IMR-90 (cell line): Measurements from ENCODE around the gene RPS10. TPM values are rescaled to one million over a fixed set of nuclear protein-coding genes. Genes with fewer than 3 reads are reported as not detected.
"Not testable (repeated sequence)": the region's sequence is repeated elsewhere in the genome, so short reads cannot be mapped to it uniquely, and the experiment has no call there.

Experiments used
- ATAC-seq: fragments of 200-7000 bp; cut with Tn5 transposase; 2 replicates; pipeline ENCODE4 v1.9.1; 2020; ENCODE audit warnings: low read depth, mild to moderate bottlenecking, moderate library complexity
- BruUV-seq: library from RNA; stranded (reverse); fragments of 400-500 nt; replicated peaks from 2 replicates; lab custom pipeline; 2021; lab: Mats Ljungman, UMichigan
- CTCF ChIA-PET: fragments of 300-600 bp; formaldehyde crosslinking; extraction: SDS; loops from one replicate; lab custom pipeline; 2021; ENCODE audit warnings: antibody characterized with exemption; lab: Yijun Ruan, JAX
- POLR2A ChIA-PET: fragments of 300-600 bp; sonication (Branson Sonifier 250); formaldehyde crosslinking; loops from one replicate; lab custom pipeline; 2022; ENCODE audit warnings: antibody characterized with exemption; ENCODE audit not compliant: unreplicated experiment; lab: Charles Lee
- DNase-seq: peaks from one replicate; pipeline ENCODE4 v3.0.0; 2013
- H2AFZ ChIP-seq: replicated peaks from 2 replicates; pipeline ENCODE3; 2013; ENCODE audit warnings: low read length, mild to moderate bottlenecking; ENCODE audit not compliant: poor library complexity
- H2AK5ac ChIP-seq: 2 replicates; pipeline ENCODE4 v1.6.1; 2013; ENCODE audit warnings: low read depth, low read length, inconsistent platforms
- H2AK9ac ChIP-seq: replicated peaks from 2 replicates; pipeline ENCODE3; 2013; ENCODE audit warnings: mild to moderate bottlenecking, low read depth, low read length, moderate library complexity; ENCODE audit not compliant: poor library complexity
- H2BK120ac ChIP-seq: 2 replicates; pipeline ENCODE4 v1.6.1; 2013; ENCODE audit warnings: low read depth, low read length, inconsistent platforms
- H2BK15ac ChIP-seq: 3 replicates; pipeline ENCODE4 v1.6.1; 2013; ENCODE audit warnings: low read depth, low read length, inconsistent platforms
- H2BK20ac ChIP-seq: 2 replicates; pipeline ENCODE4 v1.6.1; 2013; ENCODE audit warnings: low read depth, mild to moderate bottlenecking, inconsistent platforms, low read length, moderate library complexity
- H2BK5ac ChIP-seq: 2 replicates; pipeline ENCODE4 v1.6.1; 2013; ENCODE audit warnings: mild to moderate bottlenecking, low read depth, low read length, inconsistent platforms; ENCODE audit not compliant: poor library complexity, severe bottlenecking
- H3K14ac ChIP-seq: replicated peaks from 2 replicates; pipeline ENCODE4 v1.6.1; 2013; ENCODE audit warnings: low read depth, low read length, inconsistent platforms
- H3K18ac ChIP-seq: 2 replicates; pipeline ENCODE4 v1.6.1; 2013; ENCODE audit warnings: low read depth, low read length, control low read depth
- H3K23ac ChIP-seq: 2 replicates; pipeline ENCODE4 v1.6.1; 2013; ENCODE audit warnings: low read depth, low read length, inconsistent platforms
- H3K27ac ChIP-seq: 2 replicates; pipeline ENCODE4 v1.5.1; 2013; ENCODE audit warnings: mild to moderate bottlenecking, control low read depth, low read length; ENCODE audit not compliant: insufficient read depth
- H3K27me3 ChIP-seq: 2 replicates; pipeline ENCODE4 v1.6.1; 2013; ENCODE audit warnings: low read length; ENCODE audit not compliant: control insufficient read depth, insufficient read depth
- H3K36me3 ChIP-seq: 2 replicates; pipeline ENCODE4 v1.6.1; 2013; ENCODE audit warnings: low read length, mixed read lengths; ENCODE audit not compliant: control insufficient read depth, insufficient read depth
- H3K4ac ChIP-seq: 2 replicates; pipeline ENCODE4 v1.6.1; 2013; ENCODE audit warnings: low read depth, low read length, inconsistent platforms
- H3K4me1 ChIP-seq: 2 replicates; pipeline ENCODE4 v1.6.1; 2013; ENCODE audit warnings: low read length, mixed read lengths; ENCODE audit not compliant: control insufficient read depth, insufficient read depth
- H3K4me2 ChIP-seq: 2 replicates; pipeline ENCODE4 v1.6.1; 2013; ENCODE audit warnings: low read depth, mild to moderate bottlenecking, control low read depth, low read length, moderate library complexity
- H3K4me3 ChIP-seq: 2 replicates; pipeline ENCODE4 v1.5.1; 2013; ENCODE audit warnings: low read depth, mild to moderate bottlenecking, control low read depth, low read length, moderate library complexity; ENCODE audit not compliant: insufficient read depth
- H3K56ac ChIP-seq: 2 replicates; pipeline ENCODE4 v1.6.1; 2013; ENCODE audit warnings: low read length, inconsistent platforms; ENCODE audit not compliant: insufficient read depth; ENCODE audit errors: extremely low read depth
- H3K79me1 ChIP-seq, 2 experiments: 2 replicates each; pipeline ENCODE4 v1.6.1; 2013; ENCODE audit warnings: low read length in 2 of 2, inconsistent platforms in 1 of 2, low read depth in 1 of 2
- H3K9ac ChIP-seq: 2 replicates; pipeline ENCODE4 v1.6.1; 2013; ENCODE audit warnings: low read depth, low read length, control low read depth
- H3K9me1 ChIP-seq: 2 replicates; pipeline ENCODE4 v1.6.1; 2013; ENCODE audit warnings: low read length, inconsistent platforms; ENCODE audit not compliant: insufficient read depth
- H3K9me3 ChIP-seq: 2 replicates; pipeline ENCODE4 v1.6.1; 2013; ENCODE audit warnings: low read length; ENCODE audit not compliant: control insufficient read depth, insufficient read depth
- H4K20me1 ChIP-seq: 2 replicates; pipeline ENCODE4 v1.6.1; 2013; ENCODE audit warnings: low read length, inconsistent platforms; ENCODE audit not compliant: insufficient read depth
- H4K5ac ChIP-seq: 2 replicates; pipeline ENCODE4 v1.6.1; 2013; ENCODE audit warnings: mild to moderate bottlenecking, low read depth, low read length, control low read depth
- H4K8ac ChIP-seq, 2 experiments: 2 replicates each; pipeline ENCODE4 v1.6.1; 2013; ENCODE audit warnings: low read depth in 2 of 2, low read length in 2 of 2, control low read depth in 1 of 2, inconsistent platforms in 1 of 2
- H4K91ac ChIP-seq: 2 replicates; pipeline ENCODE4 v1.6.1; 2013; ENCODE audit warnings: low read depth, low read length, inconsistent platforms; ENCODE audit not compliant: insufficient read depth
- whole genome bisulfite sequencing, 2 experiments: methylation state at CpG; one replicate each; pipeline versions ENCODE4 v1.1.5 to v1.1.7; 2013; ENCODE audit warnings: missing lambda C conversion rate in 2 of 2; ENCODE audit not compliant: insufficient read length in 1 of 2; ENCODE audit errors: extremely low coverage in 2 of 2; 5-methylcytosine and 5-hydroxymethylcytosine counted together
- dilution Hi-C: fragments of 300-500 bp; cut with HindIII; formaldehyde crosslinking; loops from one replicate; pipeline ENCODE4 v1.14.3; 2018; ENCODE audit warnings: low sequenced_read_pairs; ENCODE audit not compliant: unreplicated experiment
- in situ Hi-C: fragments of 300-500 bp; cut with MboI; formaldehyde crosslinking; loops from 3 replicates; pipeline ENCODE4 v1.14.3; 2019; ENCODE audit warnings: low sequenced_read_pairs, inconsistent platforms, mixed read lengths
- intact Hi-C: fragments of 100-400 bp; cut with micrococcal nuclease; formaldehyde crosslinking; loops from 2 replicates; pipeline ENCODE4 v1.10.0; 2022
- polyA plus RNA-seq, 3 experiments: library from polyadenylated mRNA; depleted of rRNA; stranded (reverse); fragments of >200 nt; gene quantifications; 2 replicates each; pipeline ENCODE4 v1.2.3, GENCODE V29; 2012; ENCODE audit warnings: low replicate concordance in 1 of 3
- total RNA-seq: library from RNA; depleted of rRNA; stranded (reverse); fragments of >200 nt; gene quantifications from 2 replicates; pipeline ENCODE4 v1.2.3, GENCODE V29; 2012

RPS10 gene
- total and polyA plus RNA-seq, 2 of the 4 experiments (the other 2 are of a cell fraction), result 5,462 to 5,584 TPM

GRCh38 chr6:34377571-34377970 lies 48.3 kb downstream of the RPS10 start:
- H3K9ac ChIP-seq, H2BK120ac ChIP-seq, H3K4ac ChIP-seq, H4K5ac ChIP-seq, H2AK9ac ChIP-seq, BruUV-seq, H3K18ac ChIP-seq, H3K4me1 ChIP-seq, H3K23ac ChIP-seq, dilution Hi-C loops, H3K4me3 ChIP-seq, H3K27me3 ChIP-seq, H2BK15ac ChIP-seq, H4K8ac ChIP-seq, H3K14ac ChIP-seq, H2AK5ac ChIP-seq, H4K91ac ChIP-seq, H3K36me3 ChIP-seq, POLR2A ChIA-PET, ATAC-seq, H2AFZ ChIP-seq, in situ Hi-C loops, H2BK5ac ChIP-seq, H3K56ac ChIP-seq, H2BK20ac ChIP-seq, DNase-seq, H3K4me2 ChIP-seq, intact Hi-C loops, H3K27ac ChIP-seq, H3K9me3 ChIP-seq: not testable (repeated sequence)
- Histone ChIP-seq H4K20me1 (peaks cover 67% of the 10 kb centered on the region), H3K79me1 (peaks cover 42 to 82% of the 10 kb centered on the region in 2 experiments), H3K9me1 (peaks cover 14% of the 10 kb centered on the region)
- CTCF ChIA-PET, result interaction anchor here (1.2 kb wide), 1 partner anchor 128 kb away, joined by 3 read pairs; no protein-coding TSS in a partner anchor
- WGBS, 2 experiments, result 94% methylated on average over 2 of the region's 5 CpGs; no CpG with 5 or more reads in 1 of the 2 experiments
